HuH-7.5 (cell line): ENCODE measurements around the gene RBM45.

Experiments
- DNase-seq: peaks from one replicate; pipeline ENCODE4 v3.0.0; 2011; ENCODE audit warnings: low spot score

The RBM45 gene

DNA sequence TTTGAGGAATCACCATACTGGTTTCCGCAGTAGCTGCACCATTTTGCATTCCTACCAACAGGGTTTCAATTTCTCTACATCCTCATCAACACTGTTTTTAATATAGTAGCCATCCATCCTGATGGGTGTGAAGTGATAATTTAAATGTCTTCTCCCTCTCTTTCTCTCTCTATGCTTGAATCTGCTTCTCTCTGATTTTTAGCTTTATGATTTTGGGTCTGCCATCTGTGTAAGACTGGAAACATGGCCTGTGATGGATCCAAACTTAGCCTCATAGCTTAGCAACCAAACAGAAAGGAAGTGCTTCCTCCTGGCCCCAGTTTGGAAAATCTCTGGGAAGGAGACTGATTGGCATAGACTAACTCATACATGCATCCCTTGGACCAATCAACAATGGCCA lies 48.4 kb downstream of the RBM45 start:
- DNase-seq, result no peak

DNA sequence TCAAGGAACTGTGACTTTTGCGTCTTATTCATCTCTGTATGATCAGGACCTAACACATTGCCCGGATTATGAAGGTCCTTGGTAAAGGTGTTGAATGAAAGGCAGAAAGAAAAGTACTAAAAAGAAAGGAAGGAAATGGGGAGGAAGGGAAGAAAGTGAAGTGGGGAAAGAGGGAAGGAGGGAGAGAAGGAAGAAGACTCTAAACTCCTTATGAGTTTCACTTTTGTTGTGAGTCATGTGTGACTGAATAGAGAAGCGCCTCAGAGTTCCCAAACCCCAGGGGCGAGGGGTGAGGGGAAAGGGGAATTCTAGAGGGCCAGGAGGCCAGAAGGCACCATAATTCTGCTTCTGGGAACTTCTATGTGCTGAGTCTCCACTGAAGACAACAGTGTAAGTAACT lies 51.2 kb downstream of the RBM45 start:
- no peak for DNase-seq

DNA sequence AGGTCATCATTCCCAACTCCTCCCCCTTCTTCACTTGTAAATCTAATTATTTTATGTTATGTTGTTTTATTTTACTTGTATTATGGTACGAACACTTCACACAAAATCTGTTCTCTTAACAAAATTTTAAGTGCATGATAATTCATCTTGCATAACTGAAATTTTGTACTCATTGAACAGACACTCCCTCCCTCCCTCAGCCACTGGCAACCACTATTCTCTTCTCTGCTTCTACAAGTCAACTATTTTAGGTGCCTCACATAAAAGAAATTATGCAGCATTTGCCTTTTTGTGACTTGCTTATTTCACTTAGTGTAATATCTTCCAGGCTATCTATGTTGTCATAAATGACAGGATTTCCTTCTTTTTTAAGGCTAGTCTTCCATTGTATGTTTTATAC lies 51.7 kb downstream of the RBM45 start:
- no peak for DNase-seq

DNA sequence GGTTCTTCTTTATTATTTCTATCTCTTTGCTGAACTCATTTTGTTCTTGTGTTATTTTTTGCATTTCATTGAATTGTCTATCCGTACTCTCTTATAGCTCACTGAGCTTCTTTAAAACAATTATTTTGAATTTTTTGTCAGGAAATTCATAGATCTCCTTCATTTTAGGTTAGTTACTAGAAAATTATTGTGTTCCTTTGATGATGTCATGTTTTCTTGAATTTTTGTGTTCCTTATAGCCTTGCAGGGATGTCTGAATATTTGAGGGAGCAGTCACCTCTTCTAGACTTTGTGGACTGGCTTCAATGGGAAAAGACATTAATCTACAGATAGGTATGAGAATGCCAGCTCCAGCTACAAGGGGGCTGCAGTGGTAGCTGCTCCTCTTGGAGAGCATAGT lies 61.4 kb downstream of the RBM45 start:
- no peak for DNase-seq

DNA sequence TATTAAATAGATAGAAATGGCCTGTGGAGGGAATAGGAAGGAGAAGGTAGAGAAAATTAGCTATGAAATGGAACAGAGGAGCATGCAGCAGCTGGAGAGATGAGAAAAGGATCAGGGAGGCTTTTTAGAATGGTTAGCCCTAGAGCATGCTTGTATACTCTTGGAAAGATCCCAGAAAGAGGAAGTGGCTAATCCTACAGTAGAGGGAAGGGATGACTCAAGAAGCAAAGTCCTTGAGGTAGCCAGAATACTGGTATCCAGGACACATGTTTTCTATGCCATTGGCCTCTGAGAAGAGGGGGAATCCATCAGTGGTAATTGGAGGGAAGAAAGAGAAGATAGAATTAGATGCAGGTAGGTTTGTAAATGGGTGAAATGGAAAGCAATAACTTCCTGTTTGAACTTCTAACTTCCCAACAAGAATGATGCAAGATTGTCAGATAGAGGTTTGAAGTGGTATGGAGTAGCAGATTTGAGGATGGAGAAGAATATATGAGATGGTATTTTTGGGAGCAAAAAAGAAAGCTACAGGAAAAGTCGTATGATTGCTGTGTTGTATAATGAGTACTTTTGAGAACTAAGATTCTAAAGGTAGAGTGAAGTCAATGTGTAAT lies 64.9 kb downstream of the RBM45 start:
- no peak for DNase-seq
